ENCODE data around the gene ATP13A2.
A peak's percentile ranks its signal among the peaks of the same experiment; 100 is the strongest.

ATP13A2 gene

GRCh38 chr1:17011439-17012307 lies at the start of gene ATP13A2:
TSS of gene ATP13A2 (minus strand) at chr1:17011928. CDS start at chr1:17011738, 190 bp downstream.
- peak; percentile 70 to 85 for DNase-seq (ENCODE audit: low read depth in 2 of 2)

GRCh38 chr1:17061486-17061885 lies 49.8 kb upstream of the ATP13A2 start:
- DNase-seq (ENCODE audit: low read depth in 2 of 2) = no peak

GRCh38 chr1:17060306-17060749 lies 48.6 kb upstream of the ATP13A2 start:
- DNase-seq (ENCODE audit: low read depth in 2 of 2) = no peak

GRCh38 chr1:17059391-17060305 lies 47.9 kb upstream of the ATP13A2 start:
- DNase-seq (ENCODE audit: low read depth in 2 of 2) = peak; percentile 9 to 17

- no peak for DNase-seq (ENCODE audit: low read depth in 2 of 2)
These were observed 44.8 kb upstream of the ATP13A2 start for GRCh38 chr1:17056551-17056950.

GRCh38 chr1:17055801-17056200 lies 44.1 kb upstream of the ATP13A2 start:
- no peak for DNase-seq (ENCODE audit: low read depth in 2 of 2)

GRCh38 chr1:17053685-17054410 lies 42.1 kb upstream of the ATP13A2 start, which contains the start of gene SDHB:
TSS of gene SDHB (minus strand) at chr1:17054032. CDS start at chr1:17054019, 13 bp downstream.
- DNase-seq (ENCODE audit: low read depth in 2 of 2) = peak; percentile 98 to 99

GRCh38 chr1:17053086-17053684 lies 41.5 kb upstream of the ATP13A2 start:
- DNase-seq (ENCODE audit: low read depth in 2 of 2) = no peak

GRCh38 chr1:17052641-17053040 lies 40.9 kb upstream of the ATP13A2 start:
- no peak for DNase-seq (ENCODE audit: low read depth in 2 of 2)

- no peak for DNase-seq (ENCODE audit: low read depth in 2 of 2)
These were observed 40.3 kb upstream of the ATP13A2 start for GRCh38 chr1:17052038-17052437.

GRCh38 chr1:17047924-17048323 lies 36.2 kb upstream of the ATP13A2 start:
- no peak for DNase-seq (ENCODE audit: low read depth in 2 of 2)

GRCh38 chr1:17046334-17046657 lies 34.6 kb upstream of the ATP13A2 start:
- no peak for DNase-seq (ENCODE audit: low read depth in 2 of 2)

GRCh38 chr1:17045634-17046333 lies 34.1 kb upstream of the ATP13A2 start:
- DNase-seq (ENCODE audit: low read depth in 2 of 2) = no peak

GRCh38 chr1:17045150-17045549 lies 33.4 kb upstream of the ATP13A2 start:
- DNase-seq (ENCODE audit: low read depth in 2 of 2) = no peak

GRCh38 chr1:17043676-17044075 lies 31.9 kb upstream of the ATP13A2 start:
- no peak for DNase-seq (ENCODE audit: low read depth in 2 of 2)

GRCh38 chr1:17040135-17040534 lies 28.4 kb upstream of the ATP13A2 start:
- DNase-seq (ENCODE audit: low read depth in 2 of 2) = no peak

GRCh38 chr1:17039522-17039921 lies 27.8 kb upstream of the ATP13A2 start:
- no peak for DNase-seq (ENCODE audit: low read depth in 2 of 2)

GRCh38 chr1:17033481-17033880 lies 21.8 kb upstream of the ATP13A2 start:
- no peak for DNase-seq (ENCODE audit: low read depth in 2 of 2)

GRCh38 chr1:17032741-17033140 lies 21.0 kb upstream of the ATP13A2 start:
- no peak for DNase-seq (ENCODE audit: low read depth in 2 of 2)

- DNase-seq (ENCODE audit: low read depth in 2 of 2) = no peak
These were observed 19.7 kb upstream of the ATP13A2 start for GRCh38 chr1:17031436-17031835.

- DNase-seq (ENCODE audit: low read depth in 2 of 2) = no peak
These were observed 18.5 kb upstream of the ATP13A2 start for GRCh38 chr1:17030206-17030605.
